Measurements from ENCODE around the gene AMDHD2.
A peak's percentile ranks its signal among the peaks of the same experiment; 100 is the strongest.
"Not testable (repeated sequence)": the region's sequence is repeated elsewhere in the genome, so short reads cannot be mapped to it uniquely, and the experiment has no call there.

AMDHD2 gene

GRCh38 chr16:2532494-2533141 is 12.4 kb downstream of the AMDHD2 start:
- Mint-ChIP-seq H3K4me3 (peak overlapping the region; percentile 96 to 98), H3K4me1 (ENCODE audit: low read depth in 2 of 2) (peaks cover 19 to 27% of the 10 kb centered on the region in 2 donors), H3K27me3 (no peaks in the 10 kb centered on the region), H3K36me3 (ENCODE audit: insufficient read depth) (peaks cover 83% of the 10 kb centered on the region), H3K9me3 (no peaks in the 10 kb centered on the region), H3K27ac (peak overlapping the region; percentile 98 to 99)
- peak; percentile 59 to 69 (median 62) for DNase-seq
- ATAC-seq (replicated peaks) = peak; percentile 34

DNA sequence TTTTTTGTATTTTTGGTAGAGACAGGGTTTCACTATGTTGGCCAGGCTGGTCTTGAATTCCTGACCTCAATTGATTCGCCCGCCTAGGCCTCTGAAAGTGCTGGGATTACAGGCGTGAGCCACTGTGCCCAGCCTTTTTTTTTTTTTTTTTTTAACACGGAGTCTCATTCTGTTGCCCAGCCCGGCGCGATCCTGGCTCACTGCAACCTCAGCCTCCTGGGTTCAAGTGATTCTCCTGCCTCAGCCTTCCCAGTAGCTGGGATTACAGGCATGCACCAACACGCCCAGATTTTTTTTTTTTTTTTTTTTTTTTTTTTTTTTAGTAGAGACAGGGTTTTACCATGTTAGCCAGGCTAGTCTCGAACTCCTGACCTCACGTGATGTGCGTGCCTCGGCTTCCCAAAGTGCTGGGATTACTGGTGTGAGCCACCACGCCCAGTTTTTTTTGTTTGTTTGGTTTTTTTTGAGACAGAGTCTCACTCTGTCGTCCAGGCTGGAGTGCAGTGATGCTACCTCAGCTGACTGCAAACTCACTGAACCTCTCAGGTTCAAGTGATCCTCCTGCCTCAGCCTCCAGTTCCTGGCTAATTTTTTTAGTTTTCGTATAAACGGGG is 13.1 kb downstream of the AMDHD2 start:
- peak overlapping the region; percentile 98 to 99 for H3K27ac Mint-ChIP-seq
- H3K4me1 Mint-ChIP-seq (ENCODE audit: low read depth in 2 of 2) = peaks cover 19 to 27% of the 10 kb centered on the region in 2 donors
- DNase-seq = not testable (repeated sequence)

GRCh38 chr16:2533912-2534311 is 13.7 kb downstream of the AMDHD2 start:
- ATAC-seq (replicated peaks) = no peak
- H3K27ac Mint-ChIP-seq = peak overlapping the region; percentile 90 to 98

More for the DNA sequence above, 13.1 kb downstream of the AMDHD2 start:
- not testable (repeated sequence) for ATAC-seq (replicated peaks); H3K27me3 Mint-ChIP-seq; H3K9me3 Mint-ChIP-seq
- H3K36me3 Mint-ChIP-seq (ENCODE audit: insufficient read depth) = peaks cover 81% of the 10 kb centered on the region
- H3K4me3 Mint-ChIP-seq = peak overlapping the region; percentile 96 to 98

GRCh38 chr16:2534335-2534734 is 14.2 kb downstream of the AMDHD2 start:
- DNase-seq; H3K27me3 Mint-ChIP-seq; ATAC-seq (replicated peaks); H3K9me3 Mint-ChIP-seq: not testable (repeated sequence)
- Mint-ChIP-seq H3K27ac (peak overlapping the region in 1 of 2 donors; percentile 90), H3K4me1 (ENCODE audit: low read depth in 2 of 2) (peaks cover 24 to 31% of the 10 kb centered on the region in 2 donors), H3K36me3 (ENCODE audit: insufficient read depth) (peaks cover 77% of the 10 kb centered on the region), H3K4me3 (peak overlapping the region; percentile 59 to 98)

More at GRCh38 chr16:2533912-2534311, 13.7 kb downstream of the AMDHD2 start:
- Mint-ChIP-seq H3K27me3 (no peaks in the 10 kb centered on the region), H3K4me3 (peak overlapping the region; percentile 59 to 98), H3K9me3 (no peaks in the 10 kb centered on the region), H3K4me1 (ENCODE audit: low read depth in 2 of 2) (peaks cover 23 to 30% of the 10 kb centered on the region in 2 donors), H3K36me3 (ENCODE audit: insufficient read depth) (peaks cover 79% of the 10 kb centered on the region)
- DNase-seq = no peak

DNA sequence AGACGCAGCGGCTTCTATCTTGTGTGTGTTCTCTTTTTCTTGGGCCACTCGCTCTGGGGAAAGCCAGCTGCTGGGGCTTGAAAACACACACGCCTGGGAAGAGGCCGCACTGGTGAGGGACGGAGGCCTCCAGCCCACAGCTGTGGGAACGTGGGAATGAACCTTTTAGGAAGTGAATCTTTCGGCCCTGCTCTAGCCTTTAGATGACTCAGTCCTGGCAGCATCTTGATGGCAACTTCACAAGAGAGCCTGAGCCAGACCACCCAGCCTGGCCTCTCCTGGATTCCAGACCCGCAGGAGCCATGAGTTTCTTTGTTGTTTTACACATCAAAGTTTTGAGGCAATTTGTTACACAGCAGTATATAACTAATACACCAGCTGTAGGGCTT is 15.4 kb downstream of the AMDHD2 start:
- Mint-ChIP-seq H3K27ac (peak overlapping the region in 1 of 2 donors; percentile 6), H3K9me3 (no peaks in the 10 kb centered on the region), H3K36me3 (ENCODE audit: insufficient read depth) (peaks cover 64% of the 10 kb centered on the region), H3K4me3 (peak overlapping the region; percentile 6 to 78), H3K4me1 (ENCODE audit: low read depth in 2 of 2) (peaks cover 30 to 39% of the 10 kb centered on the region in 2 donors), H3K27me3 (no peaks in the 10 kb centered on the region)
- ATAC-seq (replicated peaks) (no peak), DNase-seq (no peak)

DNA sequence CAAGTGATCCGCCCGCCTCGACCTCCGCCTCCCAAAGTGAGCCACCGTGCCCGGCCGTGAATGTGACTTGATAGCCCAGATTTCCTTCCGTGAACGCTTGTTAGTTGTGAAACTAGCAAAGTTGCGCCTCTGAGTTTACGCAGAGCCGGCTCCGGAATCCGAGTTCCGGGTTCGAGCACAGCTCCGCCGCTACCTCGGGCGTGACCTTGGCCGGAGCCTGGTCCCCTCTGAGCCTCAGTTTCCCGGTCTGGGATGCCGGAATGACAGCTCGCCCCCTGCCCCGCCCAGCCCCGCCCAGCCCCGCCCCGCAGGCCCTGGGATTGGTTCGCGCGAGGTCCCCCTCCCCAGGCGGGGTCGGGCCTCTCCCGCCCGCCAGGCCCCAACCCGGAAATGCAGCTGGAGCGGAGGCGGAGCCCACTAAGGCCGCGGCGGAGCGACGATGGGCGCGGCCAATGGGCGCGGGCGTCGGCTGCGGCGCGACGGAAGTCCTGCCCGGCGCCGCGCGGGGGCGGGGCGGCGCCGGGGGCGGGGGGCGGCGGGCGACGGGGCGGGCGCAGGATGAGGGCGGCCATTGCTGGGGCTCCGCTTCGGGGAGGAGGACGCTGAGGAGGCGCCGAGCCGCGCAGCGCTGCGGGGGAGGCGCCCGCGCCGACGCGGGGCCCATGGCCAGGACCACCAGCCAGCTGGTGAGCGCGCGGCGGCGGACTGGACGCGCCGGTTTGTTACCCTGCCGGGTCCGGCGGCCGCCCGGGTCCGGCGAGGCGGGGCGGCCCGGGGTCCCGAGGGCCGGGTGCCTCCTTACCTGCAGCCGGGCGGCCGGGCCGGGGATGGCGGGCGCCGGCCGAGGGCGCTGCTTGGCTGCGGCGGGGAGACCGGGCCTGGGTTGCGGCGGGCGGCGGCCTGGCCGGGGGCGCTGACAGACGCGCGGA is 17.5 kb downstream of the AMDHD2 start, which contains the start of gene PDPK1:
TSS of gene PDPK1 (plus strand) at position 571 of the 929 bp plus-strand sequence. CDS start at position 663, 92 bp downstream.
- peak within 1 kb of the TSS; percentile 78 to 82 for H3K4me3 Mint-ChIP-seq
- ATAC-seq (replicated peaks) = peak; percentile 81
- peaks cover 23 to 38% of the 10 kb centered on the region in 2 donors for H3K4me1 Mint-ChIP-seq (ENCODE audit: low read depth in 2 of 2)
- peak within 1 kb of the TSS; percentile 76 to 91 for H3K27ac Mint-ChIP-seq
- H3K27me3 Mint-ChIP-seq = no peaks in the 10 kb centered on the region
- peaks cover 48% of the 10 kb centered on the region for H3K36me3 Mint-ChIP-seq (ENCODE audit: insufficient read depth)
- no peaks in the 10 kb centered on the region for H3K9me3 Mint-ChIP-seq
- DNase-seq = peak; percentile 88 to 94 (median 90)

- not testable (repeated sequence) for H3K27ac Mint-ChIP-seq
- peaks cover 36% of the 10 kb centered on the region for H3K36me3 Mint-ChIP-seq (ENCODE audit: insufficient read depth)
These were observed 19.1 kb downstream of the AMDHD2 start for GRCh38 chr16:2539192-2539844.

GRCh38 chr16:2539845-2540458 is 19.8 kb downstream of the AMDHD2 start:
- not testable (repeated sequence) for ATAC-seq (replicated peaks); H3K9me3 Mint-ChIP-seq; H3K27me3 Mint-ChIP-seq
- H3K4me1 Mint-ChIP-seq (ENCODE audit: low read depth in 2 of 2) = peaks cover 26 to 35% of the 10 kb centered on the region in 2 donors
- peak in 1 of 3 experiments; percentile 41 for DNase-seq
- peaks cover 43% of the 10 kb centered on the region for H3K36me3 Mint-ChIP-seq (ENCODE audit: insufficient read depth)
- H3K4me3 Mint-ChIP-seq = peak overlapping the region; percentile 77 to 82
- peak overlapping the region in 1 of 2 donors; percentile 73 for H3K27ac Mint-ChIP-seq

More at GRCh38 chr16:2539192-2539844, 19.1 kb downstream of the AMDHD2 start:
- H3K9me3 Mint-ChIP-seq; ATAC-seq (replicated peaks); DNase-seq; H3K27me3 Mint-ChIP-seq: not testable (repeated sequence)
- Mint-ChIP-seq H3K4me1 (ENCODE audit: low read depth in 2 of 2) (peaks cover 24 to 35% of the 10 kb centered on the region in 2 donors), H3K4me3 (peak overlapping the region; percentile 77 to 82)

- not testable (repeated sequence) for DNase-seq; ATAC-seq (replicated peaks); H3K9me3 Mint-ChIP-seq; H3K27me3 Mint-ChIP-seq
- Mint-ChIP-seq H3K4me3 (peak overlapping the region; percentile 77 to 82), H3K4me1 (ENCODE audit: low read depth in 2 of 2) (peaks cover 26 to 40% of the 10 kb centered on the region in 2 donors), H3K27ac (peak overlapping the region; percentile 73 to 82), H3K36me3 (ENCODE audit: insufficient read depth) (peaks cover 46% of the 10 kb centered on the region)
These were observed 20.7 kb downstream of the AMDHD2 start for GRCh38 chr16:2540912-2541311.

GRCh38 chr16:2541409-2541808 is 21.2 kb downstream of the AMDHD2 start:
- peak overlapping the region; percentile 73 to 82 for H3K27ac Mint-ChIP-seq
- DNase-seq; H3K27me3 Mint-ChIP-seq; ATAC-seq (replicated peaks); H3K9me3 Mint-ChIP-seq: not testable (repeated sequence)
- H3K4me1 Mint-ChIP-seq (ENCODE audit: low read depth in 2 of 2) = peaks cover 26 to 39% of the 10 kb centered on the region in 2 donors
- peaks cover 43% of the 10 kb centered on the region for H3K36me3 Mint-ChIP-seq (ENCODE audit: insufficient read depth)
- H3K4me3 Mint-ChIP-seq = peak overlapping the region; percentile 77 to 82

DNA sequence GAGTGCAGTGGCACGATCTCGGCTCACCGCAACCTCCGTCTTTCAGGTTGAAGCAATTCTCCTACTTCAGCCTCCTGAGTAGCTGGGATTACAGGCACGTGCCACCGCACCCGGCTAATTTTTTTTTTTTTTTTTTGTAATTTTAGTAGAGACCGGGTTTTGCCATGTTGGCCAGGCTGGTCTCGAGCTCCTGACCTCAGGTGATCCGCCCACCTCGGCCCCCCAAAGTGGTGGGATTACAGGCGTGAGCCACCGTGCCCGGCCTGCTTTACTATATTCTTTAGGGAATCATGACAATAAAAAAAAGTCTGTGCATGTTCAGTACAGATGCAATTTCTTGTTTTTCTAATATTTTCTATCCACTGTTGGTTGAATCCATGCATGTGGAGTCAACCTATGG is 23.6 kb downstream of the AMDHD2 start:
- H3K27me3 Mint-ChIP-seq; H3K9me3 Mint-ChIP-seq; DNase-seq; H3K27ac Mint-ChIP-seq; H3K4me3 Mint-ChIP-seq; ATAC-seq (replicated peaks): not testable (repeated sequence)
- Mint-ChIP-seq H3K4me1 (ENCODE audit: low read depth in 2 of 2) (peaks cover 24 to 31% of the 10 kb centered on the region in 2 donors), H3K36me3 (ENCODE audit: insufficient read depth) (peaks cover 25% of the 10 kb centered on the region)

DNA sequence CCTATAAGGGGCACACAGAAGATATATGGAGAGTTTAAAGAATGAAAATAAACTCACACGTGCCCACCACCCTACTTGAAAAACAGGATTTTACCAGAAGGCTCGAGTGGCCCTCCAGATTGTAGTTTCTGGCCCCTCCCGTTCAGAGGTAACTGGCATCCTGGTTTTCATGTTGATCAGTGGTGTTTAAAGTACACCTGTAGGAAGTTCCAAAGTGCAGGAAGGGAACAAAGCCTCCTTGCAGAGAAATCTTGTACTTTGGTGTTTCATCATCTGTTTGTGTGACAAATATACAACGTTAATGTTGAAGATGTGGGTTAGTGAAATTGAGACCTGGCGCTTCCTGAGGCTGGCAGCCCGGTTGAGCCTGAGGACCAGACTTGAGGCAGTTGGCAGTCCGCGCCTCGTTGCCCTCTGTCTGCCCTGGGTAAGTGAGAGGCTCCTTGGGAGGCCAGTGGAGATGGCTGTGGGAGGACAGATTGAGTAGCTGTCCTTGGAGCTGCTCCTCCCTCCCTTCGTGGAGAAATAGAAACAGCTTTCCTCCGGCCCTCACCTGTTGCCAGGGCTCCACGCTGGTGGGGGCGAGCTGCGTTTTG is 30.2 kb downstream of the AMDHD2 start:
- H3K9me3 Mint-ChIP-seq = not testable (repeated sequence)

More for the DNA sequence above, 30.2 kb downstream of the AMDHD2 start:
- not testable (repeated sequence) for H3K4me3 Mint-ChIP-seq; DNase-seq; H3K27ac Mint-ChIP-seq; ATAC-seq (replicated peaks); H3K27me3 Mint-ChIP-seq; H3K4me1 Mint-ChIP-seq (ENCODE audit: low read depth in 2 of 2); H3K36me3 Mint-ChIP-seq (ENCODE audit: insufficient read depth)

Data from effector memory CD8-positive, alpha-beta T cell (primary cell).